ENCODE measurements around the gene CRB2.

Gene CRB2

DNA sequence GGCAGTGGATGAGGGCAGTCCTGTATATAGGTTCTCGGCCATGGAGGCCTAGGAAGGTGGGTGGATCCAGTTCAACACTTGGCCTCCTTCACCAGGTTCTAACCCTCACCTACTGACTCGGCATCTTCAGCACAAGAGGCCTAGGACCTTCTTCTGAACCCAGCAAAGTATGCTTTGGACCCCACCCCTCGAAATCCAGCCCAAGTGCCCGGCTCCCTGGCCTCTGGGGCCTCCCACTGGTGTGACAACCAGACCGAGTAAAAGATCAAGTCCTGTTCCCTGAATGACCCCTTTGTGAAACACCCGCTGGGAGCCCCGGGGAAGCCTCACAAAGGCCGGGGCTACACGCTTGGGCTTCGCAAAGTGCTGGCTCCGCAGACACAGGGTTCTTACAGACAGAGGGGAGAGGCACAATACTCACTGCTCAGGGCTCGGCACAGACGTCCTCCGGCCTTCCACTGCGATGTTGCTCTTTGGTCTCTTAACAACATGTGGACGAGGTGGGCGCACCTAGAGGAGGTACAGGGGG is 47.0 kb downstream of the CRB2 start:
- no peak for DNase-seq (ENCODE audit: low read depth in 2 of 2)

- no peak for DNase-seq (ENCODE audit: low read depth in 2 of 2)
These were observed 50.0 kb downstream of the CRB2 start for GRCh38 chr9:123406016-123406415.

GRCh38 chr9:123406691-123407216 is 50.8 kb downstream of the CRB2 start:
- no peak for DNase-seq (ENCODE audit: low read depth in 2 of 2)

DNA sequence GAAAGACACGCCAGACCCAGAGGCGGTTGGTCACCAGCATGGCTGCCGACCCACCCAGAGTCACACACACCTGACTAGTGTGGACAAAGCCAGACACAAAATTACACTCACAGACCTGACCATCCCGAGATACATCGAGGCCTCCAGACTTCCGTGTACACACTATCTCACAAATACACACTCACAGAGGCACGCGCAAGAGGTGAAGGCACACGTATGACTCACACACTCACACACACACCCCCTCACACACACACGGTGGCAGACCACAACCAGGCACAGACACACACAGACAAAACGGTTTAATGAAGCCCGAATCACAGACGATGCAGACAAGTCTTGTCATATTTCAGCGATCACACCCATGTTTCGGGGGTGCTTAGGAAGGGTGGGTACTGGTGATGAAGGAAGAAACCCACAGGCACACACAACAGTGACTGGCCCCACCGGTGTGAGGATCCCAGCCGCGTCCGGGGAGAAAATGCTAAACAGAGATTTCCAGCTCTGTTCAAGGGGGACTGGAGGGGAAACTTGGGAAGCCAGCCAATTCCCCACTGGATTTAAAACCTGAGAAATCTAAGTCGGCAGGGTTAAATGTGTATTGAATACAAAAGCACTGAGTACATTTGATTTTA is 51.3 kb downstream of the CRB2 start:
- DNase-seq (ENCODE audit: low read depth in 2 of 2), result no peak

- DNase-seq (ENCODE audit: low read depth in 2 of 2), result no peak
These were observed 52.6 kb downstream of the CRB2 start for GRCh38 chr9:123408313-123409262.

GRCh38 chr9:123410281-123410910 is 54.4 kb downstream of the CRB2 start:
- DNase-seq (ENCODE audit: low read depth in 2 of 2), result no peak

- no peak for DNase-seq (ENCODE audit: low read depth in 2 of 2)
These were observed 55.2 kb downstream of the CRB2 start for GRCh38 chr9:123411191-123411590.

GRCh38 chr9:123411636-123412035 is 55.6 kb downstream of the CRB2 start:
- DNase-seq (ENCODE audit: low read depth in 2 of 2), result no peak

GRCh38 chr9:123412171-123412820 is 56.3 kb downstream of the CRB2 start:
- no peak for DNase-seq (ENCODE audit: low read depth in 2 of 2)

DNA sequence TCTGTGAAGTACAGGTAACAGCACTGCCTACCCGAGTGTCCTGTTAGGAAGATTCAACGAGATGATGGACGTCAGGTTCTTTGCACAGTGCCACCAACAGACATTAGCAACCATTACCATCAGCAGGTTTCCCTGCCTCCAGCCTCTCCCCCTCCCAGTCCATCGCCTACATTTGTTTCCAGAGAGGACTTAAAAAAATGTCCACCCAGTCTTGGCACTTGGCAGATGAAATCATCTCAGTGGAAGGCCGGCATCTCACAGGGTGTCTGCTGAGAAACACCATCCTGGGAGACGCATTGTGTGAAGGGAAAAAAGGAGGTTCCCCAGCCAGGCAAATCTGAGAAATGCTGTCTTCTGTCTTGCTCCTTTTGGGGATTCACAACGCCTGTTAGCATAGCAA is 58.2 kb downstream of the CRB2 start:
- no peak for DNase-seq (ENCODE audit: low read depth in 2 of 2)

DNA sequence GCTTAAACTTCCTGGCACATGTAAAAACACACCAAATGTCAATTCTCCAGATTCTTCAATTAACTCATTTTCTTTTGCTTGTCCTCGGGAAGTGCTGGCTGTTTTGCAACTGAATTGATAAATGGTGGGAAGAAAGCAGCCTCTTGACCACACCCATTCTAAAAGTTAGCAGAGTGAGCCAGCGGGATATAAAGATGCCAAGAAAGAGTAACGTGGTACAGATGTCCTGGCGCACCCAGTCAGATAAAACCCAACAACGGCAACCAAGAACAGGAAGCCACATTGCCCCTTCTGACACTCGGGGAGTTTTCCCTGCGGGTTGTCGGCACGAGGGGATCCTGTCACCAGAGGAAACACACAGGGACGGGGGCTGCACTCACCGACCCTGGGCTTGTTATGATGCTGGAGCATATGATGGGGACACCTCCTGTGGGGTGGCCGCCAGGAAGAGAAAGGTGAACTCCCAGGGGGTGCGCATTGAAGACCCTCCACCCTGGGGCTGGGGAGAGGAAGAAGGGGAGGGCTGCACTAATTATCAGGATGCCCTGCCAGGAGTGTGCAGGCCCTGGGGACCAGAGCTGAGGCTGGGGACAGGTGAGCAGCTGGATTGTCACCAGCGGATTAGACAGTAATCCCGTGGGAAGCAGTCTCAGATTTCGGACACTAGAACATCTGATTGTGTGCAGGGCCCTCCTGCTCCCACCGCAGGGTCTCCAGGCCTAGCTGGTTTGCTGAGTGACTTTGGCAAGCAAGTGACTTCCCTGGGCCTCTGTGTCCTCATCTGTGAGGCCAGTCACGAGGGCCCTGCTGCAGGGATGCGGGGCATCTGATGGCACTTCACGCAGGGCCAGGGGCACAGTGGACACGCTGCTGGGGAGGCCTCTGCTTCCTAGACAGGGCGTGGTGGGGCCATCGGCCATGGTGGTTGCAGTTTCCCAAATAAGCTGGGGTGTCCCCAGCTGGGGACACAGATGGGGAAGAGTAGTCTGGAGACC is 59.2 kb downstream of the CRB2 start:
- no peak for DNase-seq (ENCODE audit: low read depth in 2 of 2)

DNA sequence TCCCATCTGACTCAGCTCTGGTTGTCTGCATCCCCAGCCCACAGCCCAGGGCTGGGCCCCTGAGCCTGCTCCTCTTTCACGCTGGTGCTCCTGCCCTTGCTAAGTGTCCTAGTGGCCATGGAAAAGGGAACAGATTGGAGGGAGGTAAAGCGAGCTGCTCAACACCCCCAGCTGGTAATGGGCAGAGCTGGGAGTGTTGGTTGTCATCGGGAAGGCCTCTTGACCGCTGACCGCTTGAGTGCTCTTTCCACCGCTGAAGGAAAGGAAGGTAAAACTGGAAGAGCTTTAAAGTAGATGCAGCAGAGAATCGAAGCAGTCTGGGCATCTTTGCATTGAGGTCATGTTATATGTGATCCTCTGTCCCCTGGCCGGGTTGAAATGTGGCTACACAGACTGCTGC is 60.2 kb downstream of the CRB2 start:
- no peak for DNase-seq (ENCODE audit: low read depth in 2 of 2)

DNA sequence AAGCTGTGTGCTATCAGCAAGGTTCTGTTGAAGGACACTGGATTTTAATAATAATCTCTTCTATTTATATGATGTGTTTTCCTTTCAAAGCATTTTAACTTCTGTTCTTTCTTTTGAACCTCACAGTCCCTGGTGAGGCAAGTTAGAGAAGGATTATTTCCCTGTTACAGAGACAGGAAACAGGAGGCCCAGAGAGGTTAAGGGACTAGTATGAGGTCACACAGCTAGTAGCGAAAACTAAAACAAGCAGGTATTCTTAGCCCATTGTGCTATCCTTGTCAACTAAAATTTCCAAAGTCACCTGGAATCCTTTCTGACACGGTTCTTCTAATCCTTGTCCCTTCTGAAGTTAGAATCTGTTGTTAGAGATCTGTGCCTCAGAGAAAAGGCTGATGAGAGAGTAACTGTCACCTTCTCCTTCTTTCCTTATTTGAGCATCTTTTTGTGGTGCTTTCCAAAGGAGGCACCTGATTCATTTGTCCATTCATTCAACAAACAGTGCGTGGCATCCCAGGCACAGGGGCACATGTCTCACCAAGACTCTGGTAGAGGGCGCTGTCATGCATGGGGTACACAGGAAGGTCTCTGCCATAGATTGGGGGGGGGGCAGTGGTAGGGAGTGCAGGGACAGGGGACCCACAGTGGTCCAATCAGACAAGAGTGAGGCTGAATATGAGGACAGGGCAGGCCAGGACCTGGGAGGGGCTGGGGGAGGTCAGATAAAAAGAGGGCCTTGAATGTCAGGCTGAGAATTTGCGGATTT is 61.5 kb downstream of the CRB2 start:
- no peak for DNase-seq (ENCODE audit: low read depth in 2 of 2)

DNA sequence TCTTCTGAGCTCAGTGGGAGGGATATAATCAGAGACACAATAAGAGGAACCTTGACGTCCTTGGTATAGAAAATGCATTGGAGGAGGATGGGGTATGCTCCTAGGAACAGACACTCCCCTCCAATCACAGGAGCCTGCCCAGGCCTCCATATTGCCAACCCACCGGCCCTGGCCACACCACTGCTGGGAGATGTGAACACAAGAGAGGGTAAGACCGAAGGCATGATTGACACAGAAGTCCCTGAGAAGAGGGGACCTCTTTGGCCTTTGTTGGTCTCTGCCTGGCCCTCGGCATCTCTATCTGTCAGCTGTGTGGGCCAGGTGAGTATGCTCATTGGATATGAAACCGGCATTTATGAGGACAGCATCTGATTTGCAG is 62.0 kb downstream of the CRB2 start:
- DNase-seq (ENCODE audit: low read depth in 2 of 2), result no peak

DNA sequence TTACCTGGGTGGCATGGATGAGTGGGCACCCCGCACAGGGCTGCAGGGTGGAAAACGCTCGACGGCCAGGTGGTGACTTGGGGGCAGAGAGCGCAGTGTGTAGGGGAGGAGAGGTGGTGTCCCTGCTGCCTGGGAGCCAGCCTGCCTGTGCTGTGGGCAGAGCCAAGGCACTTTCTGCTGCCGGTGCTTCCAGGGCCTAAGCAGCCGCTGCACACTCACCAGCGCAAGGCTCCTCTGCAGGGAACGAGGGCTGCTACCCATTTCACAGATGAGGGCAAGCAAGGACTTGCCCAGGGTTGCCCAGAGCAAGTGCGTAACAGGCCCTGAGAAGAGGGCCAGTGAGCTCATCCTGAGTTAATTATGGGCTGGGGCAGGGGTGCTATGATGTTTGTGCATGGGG is 62.5 kb downstream of the CRB2 start:
- DNase-seq (ENCODE audit: low read depth in 2 of 2), result no peak

GRCh38 chr9:123419091-123419490 is 63.1 kb downstream of the CRB2 start:
- no peak for DNase-seq (ENCODE audit: low read depth in 2 of 2)

DNA sequence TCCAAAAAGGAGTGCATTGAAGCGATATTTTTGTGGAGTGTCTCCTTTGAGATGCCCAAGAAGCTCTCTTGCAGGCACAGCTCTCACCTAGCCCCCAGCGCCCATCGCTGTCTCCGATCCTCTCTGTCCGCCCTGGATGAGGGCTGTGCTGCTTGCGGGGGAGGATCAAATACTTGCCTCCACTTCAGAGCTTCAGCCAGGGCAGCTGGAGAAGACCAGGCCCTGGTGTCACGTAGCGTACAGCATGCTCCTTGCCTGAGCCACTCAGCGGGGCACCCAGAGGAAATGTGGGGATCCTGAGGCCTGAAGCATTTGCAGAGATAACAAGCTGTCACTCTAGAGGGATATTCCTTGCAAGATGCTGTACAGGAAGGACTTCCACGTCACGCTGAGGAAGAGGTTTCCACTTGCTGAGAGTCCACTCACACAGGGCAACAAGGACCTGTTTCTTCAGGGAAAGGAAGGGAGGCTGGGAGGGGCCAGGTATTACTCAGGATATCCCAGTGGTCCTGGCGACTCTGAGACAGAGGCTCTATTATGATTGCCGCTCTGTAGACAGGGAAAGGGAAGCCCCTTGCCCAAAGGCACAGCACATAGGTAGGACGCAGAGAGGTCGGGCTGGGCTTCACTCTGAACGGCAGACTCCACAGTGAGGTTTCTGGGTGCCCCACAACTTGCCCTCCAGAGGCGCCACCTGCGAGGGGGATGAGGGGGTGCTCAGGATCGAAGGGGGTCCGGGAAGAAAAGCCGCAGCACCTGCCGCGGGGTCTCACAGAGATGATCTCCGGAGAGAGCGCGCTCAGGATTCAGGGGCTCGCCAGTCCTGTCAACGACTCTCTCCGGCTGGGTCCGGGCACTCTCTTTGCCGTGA is 64.0 kb downstream of the CRB2 start:
- DNase-seq (ENCODE audit: low read depth in 2 of 2), result no peak

DNA sequence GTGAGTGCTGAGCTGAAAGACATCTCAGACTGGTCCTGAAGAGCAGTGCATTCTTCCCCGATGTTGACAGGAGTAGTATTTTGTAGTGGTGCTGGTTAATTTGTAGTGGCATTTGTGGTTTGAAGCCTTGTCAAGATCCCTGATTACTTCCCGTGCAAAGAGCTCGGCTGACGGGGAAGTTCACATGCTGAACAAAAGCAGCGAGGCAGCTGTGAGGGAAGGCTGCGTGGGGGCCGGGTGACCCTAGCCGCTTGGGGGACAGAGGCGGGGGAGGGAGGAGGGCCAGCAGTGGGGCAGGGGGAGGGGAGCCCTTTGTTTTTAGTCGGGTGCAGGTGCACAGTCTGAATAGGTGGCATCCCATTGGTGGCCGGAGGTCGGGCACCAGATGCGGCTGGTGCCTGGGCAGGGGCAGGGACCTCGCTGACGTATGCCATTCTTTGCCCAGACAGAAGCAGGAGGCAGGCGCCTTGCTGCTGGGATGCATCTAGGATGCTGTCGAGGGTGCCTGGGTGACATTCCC is 64.7 kb downstream of the CRB2 start:
- DNase-seq (ENCODE audit: low read depth in 2 of 2), result no peak

GRCh38 chr9:123421186-123421585 is 65.2 kb downstream of the CRB2 start:
- no peak for DNase-seq (ENCODE audit: low read depth in 2 of 2)

Data from stimulated activated CD8-positive, alpha-beta memory T cell treated with anti-CD3 and anti-CD28 coated beads, Interleukin-7, amount 100 ng/mL, for 1 hour (primary cell).